DMS79 (cell line): ENCODE measurements around the gene UPK3A.

Experiments used
- DNase-seq: peaks from one replicate; lab custom pipeline; 2025; lab: John Stamatoyannopoulos, UW

The UPK3A gene

GRCh38 chr22:45284705-45285262 lies at the start of gene UPK3A:
UPK3A (plus strand) TSS chr22:45284949; CDS start chr22:45285014, 65 bp downstream.
- DNase-seq = peak; percentile 14

GRCh38 chr22:45235101-45235777 lies 49.5 kb upstream of the UPK3A start:
- DNase-seq = peak; percentile 19

- DNase-seq = no peak
Measured at GRCh38 chr22:45235851-45236342, 48.9 kb upstream of the UPK3A start.

GRCh38 chr22:45237065-45237990 lies 47.4 kb upstream of the UPK3A start:
- DNase-seq = no peak

GRCh38 chr22:45238076-45238956 lies 46.4 kb upstream of the UPK3A start:
- no peak for DNase-seq

GRCh38 chr22:45238957-45239680 lies 45.6 kb upstream of the UPK3A start:
- no peak for DNase-seq

GRCh38 chr22:45239681-45240051 lies 45.1 kb upstream of the UPK3A start:
- DNase-seq = no peak

GRCh38 chr22:45240104-45240809 lies 44.5 kb upstream of the UPK3A start:
- no peak for DNase-seq

- no peak for DNase-seq
Measured at GRCh38 chr22:45240810-45241631, 43.7 kb upstream of the UPK3A start, which contains the start of gene KIAA0930. KIAA0930 (minus strand) TSS chr22:45240894; CDS start chr22:45240703, 191 bp downstream.

GRCh38 chr22:45242778-45243191 lies 42.0 kb upstream of the UPK3A start:
- DNase-seq = peak; percentile 40

GRCh38 chr22:45244916-45245315 lies 39.8 kb upstream of the UPK3A start:
- no peak for DNase-seq

- no peak for DNase-seq
Measured at GRCh38 chr22:45246060-45246985, 38.4 kb upstream of the UPK3A start.

- no peak for DNase-seq
Measured at GRCh38 chr22:45248832-45249561, 35.8 kb upstream of the UPK3A start.

GRCh38 chr22:45251825-45252224 lies 32.9 kb upstream of the UPK3A start:
- DNase-seq = no peak

- DNase-seq = no peak
Measured at GRCh38 chr22:45253039-45253641, 31.6 kb upstream of the UPK3A start.

- DNase-seq = no peak
Measured at GRCh38 chr22:45254388-45254787, 30.4 kb upstream of the UPK3A start.

- DNase-seq = no peak
Measured at GRCh38 chr22:45254789-45255278, 29.9 kb upstream of the UPK3A start.
